ENCODE results near the gene WDR11.

The WDR11 gene

DNA sequence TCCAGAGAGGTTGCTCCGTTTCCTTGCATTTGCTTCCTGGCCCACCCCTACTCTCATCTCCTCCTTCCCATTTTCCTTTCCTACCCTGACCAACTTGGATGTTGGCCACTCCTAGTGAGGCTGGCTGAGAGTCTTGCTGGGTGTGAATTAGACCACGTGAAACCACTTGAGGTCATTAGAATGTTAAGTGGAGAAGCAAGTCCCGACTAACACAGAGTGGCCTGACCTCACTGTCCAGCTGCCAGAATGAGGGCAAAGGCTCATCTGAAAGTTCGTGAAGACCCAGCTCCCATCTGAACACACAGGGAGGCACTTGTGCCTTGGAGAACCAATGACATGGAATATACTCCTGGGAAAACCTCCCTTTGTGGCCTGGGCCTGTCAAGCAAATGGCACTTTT, 80.8 kb downstream of the WDR11 start:
- H3K4me3 ChIP-seq (ENCODE audit: low read depth, low read length), result no peak overlapping the region
- no peak for TF ChIP-seq CTCF (IDR thresholded peaks at IDR 0.05; ENCODE audit: low read depth, low read length)

DNA sequence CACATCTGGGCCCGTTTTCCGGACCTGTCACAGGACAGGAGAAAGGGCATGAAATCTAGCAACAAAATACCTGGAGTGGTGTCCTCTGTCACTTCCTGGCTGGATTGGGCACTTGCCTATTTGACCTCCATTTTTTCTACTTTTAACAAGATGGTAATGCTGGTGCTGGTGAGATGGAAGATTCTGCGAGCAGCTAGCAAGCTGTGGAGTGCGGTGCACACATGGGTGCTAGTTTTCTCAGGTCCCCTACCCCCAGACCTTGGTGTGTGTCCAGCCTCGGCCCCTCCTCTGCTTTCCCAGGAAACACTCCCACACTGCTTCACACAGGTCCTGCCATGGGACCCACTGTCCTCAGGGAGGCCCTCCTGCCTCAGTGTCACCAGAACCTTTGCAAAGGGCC, 87.7 kb downstream of the WDR11 start:
- TF ChIP-seq CTCF (IDR thresholded peaks at IDR 0.05; ENCODE audit: low read depth, low read length), result no peak

GRCh38 chr10:120940299-120940900, 89.2 kb downstream of the WDR11 start:
- H3K4me3 ChIP-seq (ENCODE audit: low read depth, low read length), result no peak overlapping the region
- TF ChIP-seq CTCF (IDR thresholded peaks at IDR 0.05; ENCODE audit: low read depth, low read length), result no peak

More for the DNA sequence above, 87.7 kb downstream of the WDR11 start:
- no peak overlapping the region for H3K4me3 ChIP-seq (ENCODE audit: low read depth, low read length)

DNA sequence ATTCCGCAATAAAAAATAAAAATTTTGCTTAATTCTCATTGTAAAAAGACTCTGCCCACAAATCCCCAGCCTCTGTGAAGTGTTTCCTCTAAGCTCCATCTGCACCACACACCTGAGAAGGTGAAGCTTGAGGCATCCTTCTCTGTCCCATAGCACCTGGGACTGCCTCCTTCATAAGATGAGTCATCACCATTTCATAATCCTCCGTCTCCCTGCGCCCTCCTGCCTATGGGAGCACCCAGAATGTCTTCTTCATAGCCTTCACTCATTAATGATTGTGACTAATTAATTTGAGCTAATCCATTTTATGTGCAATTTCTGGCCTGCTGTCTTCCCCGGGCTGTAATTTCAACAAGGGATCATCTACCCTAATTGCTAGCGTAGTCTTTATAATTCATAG, 90.3 kb downstream of the WDR11 start:
- no peak for TF ChIP-seq CTCF (IDR thresholded peaks at IDR 0.05; ENCODE audit: low read depth, low read length)
- no peak overlapping the region for H3K4me3 ChIP-seq (ENCODE audit: low read depth, low read length)

- no peak overlapping the region for H3K4me3 ChIP-seq (ENCODE audit: low read depth, low read length)
- peak; percentile 81 for TF ChIP-seq CTCF (IDR thresholded peaks at IDR 0.05; ENCODE audit: low read depth, low read length)
Observed at GRCh38 chr10:120942806-120943413, 91.7 kb downstream of the WDR11 start.

DNA sequence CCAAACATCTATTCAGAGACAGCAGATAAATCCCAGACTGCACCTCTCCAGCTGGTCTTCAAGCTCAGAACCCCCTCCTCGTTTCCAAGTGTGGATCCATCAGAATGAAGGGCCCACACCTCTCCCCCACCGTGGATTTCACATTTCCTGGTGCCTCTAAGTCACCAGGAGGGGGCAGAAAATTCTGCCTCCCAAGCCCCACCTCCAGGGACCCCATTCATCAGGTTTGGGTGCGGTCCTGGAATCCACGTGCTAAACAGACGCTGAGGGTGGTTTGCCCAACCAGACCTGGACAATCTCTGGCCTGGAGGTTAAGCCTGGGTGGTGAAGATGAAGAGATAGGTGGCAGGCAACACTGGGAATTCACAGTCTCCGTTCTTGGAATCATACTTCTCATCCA, 92.4 kb downstream of the WDR11 start:
- no peak for TF ChIP-seq CTCF (IDR thresholded peaks at IDR 0.05; ENCODE audit: low read depth, low read length)

DNA sequence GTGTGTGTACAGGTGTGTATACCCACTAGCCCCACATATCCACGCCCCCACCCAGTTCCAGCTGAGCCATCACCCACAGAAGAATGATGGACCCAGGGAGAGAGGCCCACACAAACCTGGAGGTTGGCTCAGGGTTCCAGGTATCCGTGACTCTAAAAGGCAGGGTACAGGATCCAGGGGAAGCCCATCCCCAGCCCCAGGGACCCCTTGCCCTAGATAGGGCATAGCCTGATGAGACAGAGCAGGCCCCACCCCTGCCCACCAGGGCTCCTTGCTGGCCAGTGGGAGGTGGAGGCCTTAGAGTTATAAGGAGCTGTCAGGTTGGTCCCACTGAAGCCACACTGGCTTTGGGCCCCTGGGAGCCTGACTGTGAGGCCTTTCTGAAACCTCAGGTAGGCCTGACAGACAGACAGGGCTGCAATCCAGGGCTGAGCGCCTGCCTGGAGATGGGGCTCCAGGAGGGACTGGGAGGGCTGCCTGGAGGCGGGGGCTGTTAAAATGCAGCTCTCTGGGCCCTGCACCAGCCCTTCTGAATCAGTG, 93.5 kb downstream of the WDR11 start:
- TF ChIP-seq CTCF (IDR thresholded peaks at IDR 0.05; ENCODE audit: low read depth, low read length), result no peak
- no peak overlapping the region for H3K4me3 ChIP-seq (ENCODE audit: low read depth, low read length)

More for the DNA sequence above, 92.4 kb downstream of the WDR11 start:
- H3K4me3 ChIP-seq (ENCODE audit: low read depth, low read length), result no peak overlapping the region
